H9 (cell line): ENCODE data around the gene CA12. TPM values are rescaled to one million over a fixed set of nuclear protein-coding genes. Genes with fewer than 3 reads are reported as not detected.

ENCODE experiments used
- DNase-seq: peaks from one replicate; pipeline ENCODE4 v3.0.0-alpha.2; 2017
- H2AFZ ChIP-seq: one replicate; pipeline ENCODE4 v1.6.1; 2013; ENCODE audit warnings: mild to moderate bottlenecking, low read length, control low read depth, moderate library complexity
- H2AK5ac ChIP-seq: 2 replicates; pipeline ENCODE4 v1.6.1; 2013; ENCODE audit warnings: low read length, control low read depth, mixed read lengths; ENCODE audit not compliant: insufficient read length
- H2BK120ac ChIP-seq: one replicate; pipeline ENCODE4 v1.6.1; 2013; ENCODE audit warnings: low read depth, mild to moderate bottlenecking, low read length, control low read depth, inconsistent platforms; ENCODE audit not compliant: poor library complexity, severe bottlenecking
- H2BK12ac ChIP-seq: 2 replicates; pipeline ENCODE4 v1.6.1; 2013; ENCODE audit warnings: low read length, control low read depth, mixed read lengths, low read depth; ENCODE audit not compliant: insufficient read length
- H2BK15ac ChIP-seq: 2 replicates; pipeline ENCODE4 v1.6.1; 2013; ENCODE audit warnings: low read depth, low read length, control low read depth
- H2BK20ac ChIP-seq: one replicate; pipeline ENCODE4 v1.6.1; 2013; ENCODE audit warnings: low read depth, mild to moderate bottlenecking, low read length, control low read depth, inconsistent platforms; ENCODE audit not compliant: poor library complexity, severe bottlenecking
- H2BK5ac ChIP-seq: 2 replicates; pipeline ENCODE4 v1.6.1; 2013; ENCODE audit warnings: low read length, control low read depth, mixed read lengths; ENCODE audit not compliant: insufficient read length
- H3K14ac ChIP-seq: 2 replicates; pipeline ENCODE4 v1.6.1; 2013; ENCODE audit warnings: low read length, control low read depth; ENCODE audit not compliant: insufficient read depth
- H3K18ac ChIP-seq: 2 replicates; pipeline ENCODE4 v1.6.1; 2013; ENCODE audit warnings: low read depth, mild to moderate bottlenecking, mixed read lengths, low read length, control low read depth; ENCODE audit not compliant: insufficient read length
- H3K23ac ChIP-seq: 2 replicates; pipeline ENCODE4 v1.6.1; 2013; ENCODE audit warnings: low read length, control low read depth, mixed read lengths, low read depth; ENCODE audit not compliant: insufficient read length
- H3K23me2 ChIP-seq: 2 replicates; pipeline ENCODE4 v1.6.1; 2013; ENCODE audit warnings: low read depth, mild to moderate bottlenecking, mixed read lengths, low read length, control low read depth; ENCODE audit not compliant: insufficient read length, poor library complexity, severe bottlenecking
- H3K27ac ChIP-seq: 2 replicates; pipeline ENCODE4 v1.5.1; 2013; ENCODE audit warnings: low read length, control low read depth, mixed read lengths, low read depth; ENCODE audit not compliant: insufficient read length
- H3K27me3 ChIP-seq: 2 replicates; pipeline ENCODE4 v1.6.1; 2013; ENCODE audit warnings: low read length, control low read depth, inconsistent platforms; ENCODE audit not compliant: insufficient read depth
- H3K4ac ChIP-seq: 2 replicates; pipeline ENCODE4 v1.6.1; 2013; ENCODE audit warnings: low read depth, mild to moderate bottlenecking, control low read depth, inconsistent platforms, low read length, moderate library complexity
- H3K4me1 ChIP-seq: 2 replicates; pipeline ENCODE4 v1.6.1; 2013; ENCODE audit warnings: low read length, control low read depth, inconsistent platforms; ENCODE audit not compliant: insufficient read depth
- H3K4me2 ChIP-seq: 2 replicates; pipeline ENCODE4 v1.6.1; 2013; ENCODE audit warnings: low read length, control low read depth, mixed read lengths; ENCODE audit not compliant: insufficient read length, insufficient read depth
- H3K56ac ChIP-seq: 2 replicates; pipeline ENCODE4 v1.6.1; 2013; ENCODE audit warnings: low read depth, mild to moderate bottlenecking, mixed read lengths, low read length, control low read depth; ENCODE audit not compliant: insufficient read length
- H3K79me1 ChIP-seq: 2 replicates; pipeline ENCODE4 v1.6.1; 2013; ENCODE audit warnings: low read depth, mild to moderate bottlenecking, moderate library complexity, low read length, control low read depth, inconsistent platforms; ENCODE audit not compliant: insufficient read depth, poor library complexity, severe bottlenecking
- H3K79me2 ChIP-seq: 2 replicates; pipeline ENCODE4 v1.6.1; 2013; ENCODE audit warnings: low read length, control low read depth, inconsistent platforms; ENCODE audit not compliant: insufficient read depth
- H3K9ac ChIP-seq: 2 replicates; pipeline ENCODE4 v1.6.1; 2013; ENCODE audit warnings: low read length, control low read depth, mixed read lengths; ENCODE audit not compliant: insufficient read length; ENCODE audit errors: extremely low read depth
- H3K9me3 ChIP-seq: one replicate; pipeline ENCODE4 v1.6.1; 2013; ENCODE audit warnings: low read depth, low read length, inconsistent platforms; ENCODE audit not compliant: control insufficient read depth
- H3T11ph ChIP-seq: one replicate; pipeline ENCODE4 v1.6.1; 2013; ENCODE audit warnings: mild to moderate bottlenecking, low read length, control low read depth, inconsistent platforms
- H4K20me1 ChIP-seq: one replicate; pipeline ENCODE4 v1.6.1; 2013; ENCODE audit not compliant: control insufficient read depth, insufficient read length, insufficient read depth
- H4K5ac ChIP-seq: 2 replicates; pipeline ENCODE4 v1.6.1; 2013; ENCODE audit warnings: low read depth, mild to moderate bottlenecking, mixed read lengths, low read length, control low read depth; ENCODE audit not compliant: insufficient read length
- H4K8ac ChIP-seq: replicated peaks from 2 replicates; pipeline ENCODE4 v1.6.1; 2013; ENCODE audit warnings: low read length, control low read depth, mixed read lengths, low read depth; ENCODE audit not compliant: insufficient read length
- H4K91ac ChIP-seq: 2 replicates; pipeline ENCODE4 v1.6.1; 2013; ENCODE audit warnings: low read depth, mild to moderate bottlenecking, moderate library complexity, mixed read lengths, low read length, control low read depth; ENCODE audit not compliant: insufficient read length
- H3K27ac Mint-ChIP-seq, 3 experiments: 2 replicates in 2 of 3; 3 replicates in 1 of 3; pipeline ENCODE4 v1.8.0; 2020 to 2021; ENCODE audit warnings: mixed read lengths in 3 of 3, mild to moderate bottlenecking in 1 of 3, moderate library complexity in 1 of 3
- H3K27me3 Mint-ChIP-seq: 2 replicates; pipeline ENCODE4 v1.8.0; 2021; ENCODE audit warnings: low read depth, mild to moderate bottlenecking, moderate library complexity, mixed read lengths
- H3K36me3 Mint-ChIP-seq, 3 experiments: 2 replicates in 2 of 3; 3 replicates in 1 of 3; pipeline ENCODE4 v1.8.0; 2020 to 2021; ENCODE audit warnings: low read depth in 3 of 3, mixed read lengths in 3 of 3; ENCODE audit not compliant: insufficient read depth in 1 of 3
- H3K4me1 Mint-ChIP-seq, 2 experiments: 2 replicates each; pipeline ENCODE4 v1.8.0; 2020; ENCODE audit warnings: mixed read lengths in 2 of 2
- H3K4me3 Mint-ChIP-seq, 2 experiments: 2 replicates in 1 of 2; 3 replicates in 1 of 2; pipeline ENCODE4 v1.8.0; 2020 to 2021; ENCODE audit warnings: mild to moderate bottlenecking in 2 of 2, mixed read lengths in 2 of 2, moderate library complexity in 1 of 2
- H3K9me3 Mint-ChIP-seq, 2 experiments: 2 replicates in 1 of 2; 3 replicates in 1 of 2; pipeline ENCODE4 v1.8.0; 2020; ENCODE audit warnings: mild to moderate bottlenecking in 2 of 2, mixed read lengths in 2 of 2, moderate library complexity in 1 of 2
- WGBS: extraction: QIAGEN DNeasy Blood & Tissue Kit; methylation state at CpG from one replicate; pipeline ENCODE4 v1.1.7; 2013; ENCODE audit warnings: missing lambda C conversion rate, low lambda C conversion rate, mixed read lengths; ENCODE audit not compliant: insufficient read length; ENCODE audit errors: extremely low coverage; 5-methylcytosine and 5-hydroxymethylcytosine counted together
- total RNA-seq: library from RNA; stranded (reverse); gene quantifications from 2 replicates; pipeline ENCODE4 v1.2.1, GENCODE V29; 2021
- TF ChIP-seq, protein P1 (sequence below): fragments of 200-600 bp; sonication (generic); conservative IDR thresholded peaks from 3 replicates; pipeline ENCODE4 v1.8.0; 2021; ENCODE audit warnings: antibody characterized with exemption, mild to moderate bottlenecking

CA12 gene
- total RNA-seq, 1 experiment from 2014 or later, result 0.68 TPM

DNA sequence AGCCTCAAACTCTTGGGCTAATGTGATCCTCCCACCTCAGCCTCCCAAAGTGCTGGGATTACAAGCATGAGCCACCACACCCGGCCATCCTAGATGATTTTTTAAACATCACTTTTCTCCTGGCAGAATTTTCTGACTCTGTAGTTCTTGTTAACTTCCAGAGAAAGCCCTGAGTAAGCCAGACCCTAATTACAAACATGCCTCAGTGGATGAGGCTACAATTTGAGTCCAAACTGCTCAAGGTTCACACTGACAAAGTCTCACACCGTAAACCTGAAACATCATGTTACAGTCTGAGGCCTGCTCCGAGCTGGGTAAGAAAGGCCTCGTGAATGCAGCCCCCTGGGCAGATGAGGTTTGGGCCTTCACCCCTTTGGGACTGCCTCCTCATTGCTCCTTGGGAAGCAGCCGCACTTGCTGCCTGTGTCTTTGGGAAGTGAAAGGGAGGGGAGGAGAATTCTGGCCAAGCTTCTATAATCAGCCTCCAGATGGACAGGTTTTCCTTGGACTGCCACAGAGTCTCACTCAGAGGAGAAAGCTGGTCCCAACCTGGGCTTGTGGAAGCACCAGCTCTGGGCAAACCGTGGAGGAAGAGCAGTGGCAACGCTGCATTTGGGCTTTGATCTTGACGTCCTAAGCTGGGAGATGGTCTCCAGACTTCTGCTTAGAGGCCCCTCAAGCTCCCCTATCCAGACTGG is 46.0 kb downstream of the CA12 start:
- peaks cover 22 to 26% of the 10 kb centered on the region in 2 experiments for H3K4me1 Mint-ChIP-seq
- H3K9me3 Mint-ChIP-seq, result no peaks in the 10 kb centered on the region

More for the DNA sequence above, 46.0 kb downstream of the CA12 start:
- no peak overlapping the region for H4K91ac ChIP-seq
- Mint-ChIP-seq H3K4me3 (no peak overlapping the region), H3K27me3 (peaks cover 6% of the 10 kb centered on the region; the same call in 1 of the 2 replicates), H3K36me3 (no peaks in the 10 kb centered on the region), H3K27ac (no peak overlapping the region)
- H3K9me3 ChIP-seq, result no peaks in the 10 kb centered on the region
- no peak overlapping the region for H2AK5ac ChIP-seq
- H3K23me2 ChIP-seq, result peaks cover 6% of the 10 kb centered on the region
- peaks cover 12% of the 10 kb centered on the region for H3K4me1 ChIP-seq
- no peaks in the 10 kb centered on the region for H3K79me1 ChIP-seq
- H4K8ac ChIP-seq, result no peak overlapping the region
- no peak overlapping the region for H3K14ac ChIP-seq
- no peak overlapping the region for H3T11ph ChIP-seq
- no peak overlapping the region for H2BK20ac ChIP-seq
- no peak overlapping the region for H3K23ac ChIP-seq
- H3K4ac ChIP-seq, result no peak overlapping the region
- H4K5ac ChIP-seq, result no peak overlapping the region
- no peak overlapping the region for H3K56ac ChIP-seq
- TF ChIP-seq, protein P1, sequence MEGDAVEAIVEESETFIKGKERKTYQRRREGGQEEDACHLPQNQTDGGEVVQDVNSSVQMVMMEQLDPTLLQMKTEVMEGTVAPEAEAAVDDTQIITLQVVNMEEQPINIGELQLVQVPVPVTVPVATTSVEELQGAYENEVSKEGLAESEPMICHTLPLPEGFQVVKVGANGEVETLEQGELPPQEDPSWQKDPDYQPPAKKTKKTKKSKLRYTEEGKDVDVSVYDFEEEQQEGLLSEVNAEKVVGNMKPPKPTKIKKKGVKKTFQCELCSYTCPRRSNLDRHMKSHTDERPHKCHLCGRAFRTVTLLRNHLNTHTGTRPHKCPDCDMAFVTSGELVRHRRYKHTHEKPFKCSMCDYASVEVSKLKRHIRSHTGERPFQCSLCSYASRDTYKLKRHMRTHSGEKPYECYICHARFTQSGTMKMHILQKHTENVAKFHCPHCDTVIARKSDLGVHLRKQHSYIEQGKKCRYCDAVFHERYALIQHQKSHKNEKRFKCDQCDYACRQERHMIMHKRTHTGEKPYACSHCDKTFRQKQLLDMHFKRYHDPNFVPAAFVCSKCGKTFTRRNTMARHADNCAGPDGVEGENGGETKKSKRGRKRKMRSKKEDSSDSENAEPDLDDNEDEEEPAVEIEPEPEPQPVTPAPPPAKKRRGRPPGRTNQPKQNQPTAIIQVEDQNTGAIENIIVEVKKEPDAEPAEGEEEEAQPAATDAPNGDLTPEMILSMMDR, result no peak
- no peak overlapping the region for H3K9ac ChIP-seq
- H2AFZ ChIP-seq, result no peak overlapping the region
- H3K79me2 ChIP-seq, result no peaks in the 10 kb centered on the region
- DNase-seq, result no peak
- H2BK15ac ChIP-seq, result no peak overlapping the region
- H3K18ac ChIP-seq, result no peak overlapping the region
- no peaks in the 10 kb centered on the region for H3K27me3 ChIP-seq
- H2BK12ac ChIP-seq, result no peak overlapping the region
- WGBS, result no CpG with 5 or more reads among the region's 8 CpGs
- no peak overlapping the region for H2BK5ac ChIP-seq
- no peak overlapping the region for H2BK120ac ChIP-seq
- H3K27ac ChIP-seq, result no peak overlapping the region
- H4K20me1 ChIP-seq, result no peaks in the 10 kb centered on the region
- no peak overlapping the region for H3K4me2 ChIP-seq
